Vagina (tissue), 2 donors: ENCODE results near the gene GRIN1. TPM values are rescaled to one million over a fixed set of nuclear protein-coding genes. Genes with fewer than 3 reads are reported as not detected.
"Not testable (repeated sequence)": the region's sequence is repeated elsewhere in the genome, so short reads cannot be mapped to it uniquely, and the experiment has no call there.

Source experiments
- DNase-seq, 2 donors: peaks; one replicate each; pipeline ENCODE4 v3.0.0-alpha.2; 2017; ENCODE audit errors: extremely low spot score in 2 of 2
- H3K27ac ChIP-seq: fragments of 200-600 bp; sonication (generic); one replicate; pipeline ENCODE4 v1.5.1; 2019
- H3K27me3 ChIP-seq: fragments of 200-600 bp; sonication (generic); one replicate; pipeline ENCODE4 v1.5.1; 2019
- H3K36me3 ChIP-seq, 2 donors: fragments of 200-600 bp; sonication (generic); one replicate each; pipeline ENCODE4 v1.5.1; 2017 to 2019
- H3K4me1 ChIP-seq: fragments of 200-600 bp; sonication (generic); one replicate; pipeline ENCODE4 v1.5.1; 2019
- H3K4me3 ChIP-seq, 2 donors: fragments of 200-600 bp; sonication (generic); 1 replicate in 1 of 2; 2 replicates in 1 of 2; pipeline ENCODE4 v1.5.1; 2016 to 2019
- H3K9me3 ChIP-seq: fragments of 200-600 bp; sonication (generic); one replicate; pipeline ENCODE4 v1.5.1; 2019
- CTCF ChIP-seq, 3 experiments: fragments of 450-650 bp in 2 of 3; fragments of 200-600 bp in 1 of 3; sonication (generic) in 1 of 3; IDR thresholded peaks; one replicate each; pipeline ENCODE4 v1.5.1; 2017 to 2019; ENCODE audit warnings: antibody characterized with exemption in 3 of 3, mild to moderate bottlenecking in 2 of 3, moderate library complexity in 2 of 3
- POLR2A ChIP-seq, 2 donors: fragments of 450-650 bp; IDR thresholded peaks; one replicate each; pipeline ENCODE4 v1.6.1; 2017; ENCODE audit warnings: antibody characterized with exemption in 2 of 2, mild to moderate bottlenecking in 2 of 2, moderate library complexity in 2 of 2
- POLR2AphosphoS5 ChIP-seq, 2 donors: sonication (generic); formaldehyde crosslinking; IDR thresholded peaks; one replicate each; pipeline ENCODE4 v1.9.0; 2017; ENCODE audit warnings: antibody characterized with exemption in 2 of 2, mild to moderate bottlenecking in 2 of 2, low read depth in 1 of 2; ENCODE audit not compliant: insufficient read depth in 1 of 2
- intact Hi-C: fragments of 100-400 bp; cut with DNase I; formaldehyde crosslinking; loops from one replicate; pipeline ENCODE4 v1.15.1; 2023
- total RNA-seq: library from RNA; depleted of rRNA; stranded (reverse); fragments of >200 nt; gene quantifications from one replicate; pipeline ENCODE4 v1.2.3, GENCODE V29; 2016

Gene GRIN1
- total RNA-seq, 1 donor from 2014 or later, result 0.74 TPM

GRCh38 chr9:137128862-137129455 is 10.0 kb upstream of the GRIN1 start:
- no peaks in the 10 kb centered on the region for H3K9me3 ChIP-seq
- intact Hi-C loops, result no loop called here
- H3K27ac ChIP-seq, result peak overlapping the region; percentile 36
- DNase-seq, result no peak
- H3K4me3 ChIP-seq, result peak overlapping the region; percentile 58 to 61
- H3K36me3 ChIP-seq, result no peaks in the 10 kb centered on the region
- TF ChIP-seq POLR2A (IDR thresholded peaks at IDR 0.05), result no peak
- no peak for TF ChIP-seq POLR2AphosphoS5 (IDR thresholded peaks at IDR 0.05; ENCODE audit: insufficient read depth in 1 of 2, low read depth in 1 of 2)
- no peak for TF ChIP-seq CTCF (IDR thresholded peaks at IDR 0.05)
- peaks cover 25% of the 10 kb centered on the region for H3K4me1 ChIP-seq
- H3K27me3 ChIP-seq, result no peaks in the 10 kb centered on the region

GRCh38 chr9:137129456-137130175 is 9.3 kb upstream of the GRIN1 start:
- H3K4me3 ChIP-seq, result peak overlapping the region; percentile 58 to 61
- H3K27me3 ChIP-seq, result no peaks in the 10 kb centered on the region
- no peaks in the 10 kb centered on the region for H3K9me3 ChIP-seq
- peak overlapping the region; percentile 36 for H3K27ac ChIP-seq
- DNase-seq, result no peak
- H3K36me3 ChIP-seq, result no peaks in the 10 kb centered on the region
- peaks cover 25% of the 10 kb centered on the region for H3K4me1 ChIP-seq
- peak; percentile 64 to 85 for TF ChIP-seq POLR2AphosphoS5 (IDR thresholded peaks at IDR 0.05; ENCODE audit: insufficient read depth in 1 of 2, low read depth in 1 of 2)
- TF ChIP-seq POLR2A (IDR thresholded peaks at IDR 0.05), result no peak
- intact Hi-C loops, result no loop called here

- Histone ChIP-seq H3K4me1 (peaks cover 25% of the 10 kb centered on the region), H3K36me3 (no peaks in the 10 kb centered on the region), H3K27ac (peak overlapping the region; percentile 36), H3K4me3 (peak overlapping the region; percentile 58 to 61), H3K9me3 (no peaks in the 10 kb centered on the region), H3K27me3 (no peaks in the 10 kb centered on the region)
- intact Hi-C loops, result no loop called here
- no peak for TF ChIP-seq POLR2A (IDR thresholded peaks at IDR 0.05)
- TF ChIP-seq CTCF (IDR thresholded peaks at IDR 0.05), result no peak
- TF ChIP-seq POLR2AphosphoS5 (IDR thresholded peaks at IDR 0.05; ENCODE audit: insufficient read depth in 1 of 2, low read depth in 1 of 2), result no peak
- DNase-seq, result no peak
Measured at GRCh38 chr9:137130176-137130755, 8.7 kb upstream of the GRIN1 start.

- Histone ChIP-seq H3K27me3 (no peaks in the 10 kb centered on the region), H3K27ac (no peak overlapping the region), H3K36me3 (no peaks in the 10 kb centered on the region), H3K4me3 (no peak overlapping the region), H3K4me1 (peaks cover 19% of the 10 kb centered on the region), H3K9me3 (no peaks in the 10 kb centered on the region)
- TF ChIP-seq CTCF (IDR thresholded peaks at IDR 0.05) (no peak), POLR2A (IDR thresholded peaks at IDR 0.05) (no peak), POLR2AphosphoS5 (IDR thresholded peaks at IDR 0.05; ENCODE audit: insufficient read depth in 1 of 2, low read depth in 1 of 2) (no peak)
- intact Hi-C loops, result no loop called here
- DNase-seq, result no peak
Measured at GRCh38 chr9:137134191-137134590, 4.8 kb upstream of the GRIN1 start.

- intact Hi-C loops, H3K27me3 ChIP-seq, H3K4me3 ChIP-seq, H3K9me3 ChIP-seq, H3K36me3 ChIP-seq, H3K27ac ChIP-seq, DNase-seq: not testable (repeated sequence)
- H3K4me1 ChIP-seq, result peaks cover 16% of the 10 kb centered on the region
Measured at GRCh38 chr9:137135154-137135553, 3.8 kb upstream of the GRIN1 start.
